ENCODE data around the gene CYFIP2.
"Not testable (repeated sequence)": the region's sequence is repeated elsewhere in the genome, so short reads cannot be mapped to it uniquely, and the experiment has no call there.

The CYFIP2 gene

DNA sequence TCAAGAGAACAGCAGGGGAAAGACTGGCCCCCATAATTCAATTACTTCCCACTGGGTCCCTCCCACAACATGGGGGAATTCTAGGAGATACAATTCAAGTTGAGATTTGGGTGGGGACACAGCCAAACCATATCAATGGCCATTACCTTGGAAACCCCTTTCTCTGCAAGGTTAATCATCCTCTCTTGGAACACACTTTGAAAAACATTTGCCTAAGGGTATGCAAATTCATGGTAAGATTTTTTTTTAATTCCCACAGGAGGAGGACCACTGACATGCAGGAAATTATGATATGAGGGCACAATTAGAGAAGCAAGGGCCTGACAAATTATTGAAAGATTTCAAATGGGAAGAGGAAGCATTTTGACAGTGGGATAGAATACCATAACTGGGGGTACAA lies 132.4 kb downstream of the CYFIP2 start:
- no peaks in the 10 kb centered on the region for H3K36me3 ChIP-seq (replicated peaks; ENCODE audit: insufficient read depth, low read length)
- no peaks in the 10 kb centered on the region for H3K9me3 ChIP-seq (replicated peaks; ENCODE audit: insufficient read depth, low read length)
- DNase-seq: no peak
- no peaks in the 10 kb centered on the region for H3K79me2 ChIP-seq (ENCODE audit: low read length)
- TF ChIP-seq EZH2phosphoT487 (IDR thresholded peaks at IDR 0.05; ENCODE audit: low read length): no peak
- TF ChIP-seq, protein P1, sequence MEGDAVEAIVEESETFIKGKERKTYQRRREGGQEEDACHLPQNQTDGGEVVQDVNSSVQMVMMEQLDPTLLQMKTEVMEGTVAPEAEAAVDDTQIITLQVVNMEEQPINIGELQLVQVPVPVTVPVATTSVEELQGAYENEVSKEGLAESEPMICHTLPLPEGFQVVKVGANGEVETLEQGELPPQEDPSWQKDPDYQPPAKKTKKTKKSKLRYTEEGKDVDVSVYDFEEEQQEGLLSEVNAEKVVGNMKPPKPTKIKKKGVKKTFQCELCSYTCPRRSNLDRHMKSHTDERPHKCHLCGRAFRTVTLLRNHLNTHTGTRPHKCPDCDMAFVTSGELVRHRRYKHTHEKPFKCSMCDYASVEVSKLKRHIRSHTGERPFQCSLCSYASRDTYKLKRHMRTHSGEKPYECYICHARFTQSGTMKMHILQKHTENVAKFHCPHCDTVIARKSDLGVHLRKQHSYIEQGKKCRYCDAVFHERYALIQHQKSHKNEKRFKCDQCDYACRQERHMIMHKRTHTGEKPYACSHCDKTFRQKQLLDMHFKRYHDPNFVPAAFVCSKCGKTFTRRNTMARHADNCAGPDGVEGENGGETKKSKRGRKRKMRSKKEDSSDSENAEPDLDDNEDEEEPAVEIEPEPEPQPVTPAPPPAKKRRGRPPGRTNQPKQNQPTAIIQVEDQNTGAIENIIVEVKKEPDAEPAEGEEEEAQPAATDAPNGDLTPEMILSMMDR (IDR thresholded peaks at IDR 0.05; ENCODE audit: low read length): no peak
- no peak for TF ChIP-seq EZH2 (optimal IDR thresholded peaks at IDR 0.05; ENCODE audit: low read depth, low read length)
- no peak overlapping the region for H3K27ac ChIP-seq (ENCODE audit: low read length)
- H4K20me1 ChIP-seq (ENCODE audit: insufficient read depth, low read length): no peaks in the 10 kb centered on the region
- no peaks in the 10 kb centered on the region for H3K27me3 ChIP-seq (replicated peaks; ENCODE audit: insufficient read depth, low read length)
- no peak overlapping the region for H2AFZ ChIP-seq (ENCODE audit: low read length)
- H3K9ac ChIP-seq (ENCODE audit: low read length): no peak overlapping the region
- H3K4me3 ChIP-seq (ENCODE audit: low read length): no peak overlapping the region
- no peaks in the 10 kb centered on the region for H3K4me1 ChIP-seq (ENCODE audit: low read length)
- no peaks in the 10 kb centered on the region for H3K9me2 ChIP-seq (replicated peaks; ENCODE audit: insufficient read depth, low read length)
- H3F3A ChIP-seq (ENCODE audit: insufficient read depth, low read length): no peaks in the 10 kb centered on the region
- no peak overlapping the region for H3K4me2 ChIP-seq (ENCODE audit: low read depth, low read length)

DNA sequence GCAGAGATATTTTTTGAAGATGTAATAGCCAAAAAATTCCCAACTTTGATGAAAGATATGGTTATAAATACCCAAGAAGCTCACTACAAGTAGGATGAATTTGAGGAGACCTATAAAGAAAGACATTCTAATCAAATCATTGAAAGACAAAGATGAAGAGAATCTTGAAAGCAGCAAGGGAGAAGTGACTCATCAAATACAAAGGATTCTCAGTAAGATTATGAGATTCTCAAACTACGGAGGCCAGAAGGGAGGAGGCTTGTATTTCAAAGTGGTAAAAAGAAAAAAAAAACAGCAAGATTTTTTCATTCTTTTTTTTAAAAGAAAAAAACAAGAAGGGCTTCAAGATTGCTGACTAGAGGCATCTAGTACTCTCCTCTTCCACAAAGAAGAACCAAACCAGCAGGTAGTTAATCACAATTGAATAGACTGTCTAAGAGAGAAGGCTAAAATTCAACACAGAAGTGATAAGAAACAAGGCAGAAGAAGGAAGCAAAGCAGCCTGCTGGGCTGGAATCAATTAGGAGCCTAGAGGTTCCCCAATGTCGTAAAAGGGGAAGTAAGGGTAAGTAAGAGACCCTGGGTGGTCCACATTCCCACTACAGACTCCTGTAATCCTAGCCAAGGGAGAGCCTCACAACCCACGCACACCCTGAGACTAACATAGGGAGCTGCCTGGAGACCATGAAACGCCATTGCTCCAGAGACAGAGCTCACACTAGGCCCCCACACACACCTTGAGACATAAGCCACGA lies 135.0 kb downstream of the CYFIP2 start:
- no peaks in the 10 kb centered on the region for H3K4me1 ChIP-seq (ENCODE audit: low read length)
- H3K27ac ChIP-seq (ENCODE audit: low read length): no peak overlapping the region
- no peaks in the 10 kb centered on the region for H3K9me2 ChIP-seq (replicated peaks; ENCODE audit: insufficient read depth, low read length)
- H3K4me2 ChIP-seq (ENCODE audit: low read depth, low read length): no peak overlapping the region
- DNase-seq: no peak
- H3K9ac ChIP-seq (ENCODE audit: low read length): no peak overlapping the region
- H3K79me2 ChIP-seq (ENCODE audit: low read length): no peaks in the 10 kb centered on the region
- no peaks in the 10 kb centered on the region for H3F3A ChIP-seq (ENCODE audit: insufficient read depth, low read length)
- H2AFZ ChIP-seq (ENCODE audit: low read length): no peak overlapping the region
- no peaks in the 10 kb centered on the region for H3K36me3 ChIP-seq (replicated peaks; ENCODE audit: insufficient read depth, low read length)
- H3K4me3 ChIP-seq (ENCODE audit: low read length): no peak overlapping the region
- no peaks in the 10 kb centered on the region for H3K9me3 ChIP-seq (replicated peaks; ENCODE audit: insufficient read depth, low read length)
- no peaks in the 10 kb centered on the region for H3K27me3 ChIP-seq (replicated peaks; ENCODE audit: insufficient read depth, low read length)
- no peak for TF ChIP-seq EZH2 (optimal IDR thresholded peaks at IDR 0.05; ENCODE audit: low read depth, low read length)
- TF ChIP-seq, protein P1 (IDR thresholded peaks at IDR 0.05; ENCODE audit: low read length): no peak
- no peak for TF ChIP-seq EZH2phosphoT487 (IDR thresholded peaks at IDR 0.05; ENCODE audit: low read length)
- no peaks in the 10 kb centered on the region for H4K20me1 ChIP-seq (ENCODE audit: insufficient read depth, low read length)

DNA sequence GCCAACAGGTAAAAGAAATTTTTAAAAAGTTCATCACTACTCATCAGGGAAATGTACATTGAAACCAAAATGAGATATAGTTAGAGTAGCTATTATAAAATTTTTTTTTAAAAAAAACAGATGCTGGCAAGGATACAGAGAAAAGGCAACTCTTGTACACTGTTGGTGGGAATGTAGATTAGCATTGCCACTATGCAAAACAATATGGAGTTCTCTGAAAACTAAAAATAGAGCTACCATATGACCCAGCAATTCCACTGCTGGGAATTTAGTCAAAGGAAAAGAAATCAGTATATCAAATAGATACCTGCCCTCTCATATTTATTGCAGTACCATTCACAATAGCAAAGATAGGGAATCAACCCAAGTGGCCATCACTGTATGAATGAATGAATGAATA lies 149.9 kb downstream of the CYFIP2 start:
- no peaks in the 10 kb centered on the region for H3K79me2 ChIP-seq (ENCODE audit: low read length)
- no peak for DNase-seq
- no peaks in the 10 kb centered on the region for H3K9me2 ChIP-seq (replicated peaks; ENCODE audit: insufficient read depth, low read length)
- no peak overlapping the region for H2AFZ ChIP-seq (ENCODE audit: low read length)
- no peaks in the 10 kb centered on the region for H3K4me1 ChIP-seq (ENCODE audit: low read length)
- no peak overlapping the region for H3K27ac ChIP-seq (ENCODE audit: low read length)
- H3K27me3 ChIP-seq (replicated peaks; ENCODE audit: insufficient read depth, low read length): no peaks in the 10 kb centered on the region
- H4K20me1 ChIP-seq (ENCODE audit: insufficient read depth, low read length): no peaks in the 10 kb centered on the region
- H3K36me3 ChIP-seq (replicated peaks; ENCODE audit: insufficient read depth, low read length): no peaks in the 10 kb centered on the region
- no peak overlapping the region for H3K4me2 ChIP-seq (ENCODE audit: low read depth, low read length)
- no peak overlapping the region for H3K9ac ChIP-seq (ENCODE audit: low read length)
- H3F3A ChIP-seq (ENCODE audit: insufficient read depth, low read length): no peaks in the 10 kb centered on the region
- H3K4me3 ChIP-seq (ENCODE audit: low read length): no peak overlapping the region
- H3K9me3 ChIP-seq (replicated peaks; ENCODE audit: insufficient read depth, low read length): no peaks in the 10 kb centered on the region
- TF ChIP-seq, protein P1 (IDR thresholded peaks at IDR 0.05; ENCODE audit: low read length): no peak
- TF ChIP-seq EZH2 (optimal IDR thresholded peaks at IDR 0.05; ENCODE audit: low read depth, low read length) (no peak), EZH2phosphoT487 (IDR thresholded peaks at IDR 0.05; ENCODE audit: low read length) (no peak)

DNA sequence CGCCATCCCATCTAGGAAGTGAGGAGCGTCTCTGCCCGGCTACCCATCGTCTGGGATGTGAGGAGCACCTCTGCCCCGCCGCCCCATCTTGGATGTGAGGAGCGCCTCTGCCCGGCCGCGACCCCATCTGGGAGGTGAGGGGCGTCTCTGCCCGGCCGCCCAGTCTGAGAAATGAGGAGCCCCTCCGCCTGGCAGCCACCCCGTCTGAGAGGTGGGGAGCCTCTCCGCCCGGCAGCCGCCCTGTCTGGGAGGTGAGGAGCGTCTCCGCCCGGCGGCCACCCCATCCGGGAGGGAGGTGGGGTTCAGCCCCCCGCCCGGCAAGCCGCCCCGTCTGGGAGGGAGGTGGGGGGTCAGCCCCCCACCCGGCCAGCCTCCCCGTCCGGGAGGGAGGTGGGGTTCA lies 153.6 kb downstream of the CYFIP2 start:
- not testable (repeated sequence) for H3K36me3 ChIP-seq (replicated peaks; ENCODE audit: insufficient read depth, low read length); DNase-seq; H3K4me1 ChIP-seq (ENCODE audit: low read length); H3F3A ChIP-seq (ENCODE audit: insufficient read depth, low read length); H3K27me3 ChIP-seq (replicated peaks; ENCODE audit: insufficient read depth, low read length); H3K9me2 ChIP-seq (replicated peaks; ENCODE audit: insufficient read depth, low read length); H3K79me2 ChIP-seq (ENCODE audit: low read length); H2AFZ ChIP-seq (ENCODE audit: low read length); H4K20me1 ChIP-seq (ENCODE audit: insufficient read depth, low read length); H3K9me3 ChIP-seq (replicated peaks; ENCODE audit: insufficient read depth, low read length); H3K9ac ChIP-seq (ENCODE audit: low read length); H3K4me2 ChIP-seq (ENCODE audit: low read depth, low read length); H3K27ac ChIP-seq (ENCODE audit: low read length); H3K4me3 ChIP-seq (ENCODE audit: low read length)

DNA sequence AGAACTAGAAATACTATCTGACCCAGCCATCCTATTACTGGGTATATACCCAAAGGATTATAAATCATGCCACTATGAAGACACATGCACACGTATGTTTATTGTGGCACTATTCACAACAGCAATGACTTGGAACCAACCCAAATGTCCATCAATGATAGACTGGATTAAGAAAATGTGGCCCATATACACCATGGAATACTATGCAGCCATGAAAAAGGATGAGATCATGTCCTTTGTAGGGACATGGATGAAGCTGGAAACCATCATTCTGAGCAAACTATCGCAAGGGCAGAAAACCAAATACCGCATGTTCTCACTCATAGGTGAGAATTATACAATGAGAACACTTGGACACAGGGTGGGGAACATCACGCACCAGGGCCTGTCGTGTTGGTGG lies 164.0 kb downstream of the CYFIP2 start:
- not testable (repeated sequence) for H3K79me2 ChIP-seq (ENCODE audit: low read length); H3K9me2 ChIP-seq (replicated peaks; ENCODE audit: insufficient read depth, low read length); DNase-seq; H4K20me1 ChIP-seq (ENCODE audit: insufficient read depth, low read length); H2AFZ ChIP-seq (ENCODE audit: low read length); H3K36me3 ChIP-seq (replicated peaks; ENCODE audit: insufficient read depth, low read length); H3K4me3 ChIP-seq (ENCODE audit: low read length); H3K27ac ChIP-seq (ENCODE audit: low read length); H3K27me3 ChIP-seq (replicated peaks; ENCODE audit: insufficient read depth, low read length); H3K4me2 ChIP-seq (ENCODE audit: low read depth, low read length); H3K9me3 ChIP-seq (replicated peaks; ENCODE audit: insufficient read depth, low read length); H3K4me1 ChIP-seq (ENCODE audit: low read length); H3K9ac ChIP-seq (ENCODE audit: low read length); H3F3A ChIP-seq (ENCODE audit: insufficient read depth, low read length)
